Measurements from ENCODE around the gene MYO1A. TPM values are rescaled to one million over a fixed set of nuclear protein-coding genes. Genes with fewer than 3 reads are reported as not detected.
A peak's percentile ranks its signal among the peaks of the same experiment; 100 is the strongest.

Gene MYO1A
- total and polyA plus RNA-seq, 10 of the 15 experiments (the other 5 are each of a cell fraction or from before 2014, with no cell fraction given): 0.01 to 0.34 (median 0.15) TPM; not detected in 2

GRCh38 chr12:57008178-57008577 lies 41.8 kb downstream of the MYO1A start (continued):
- TF ChIP-seq ZBTB11 (CRISPR knock-in tag; IDR thresholded peaks at IDR 0.05): no peak
- no peak for TF ChIP-seq HSF1 (IDR thresholded peaks at IDR 0.05; ENCODE audit: low read depth, low read length)
- no peak for TF ChIP-seq MEF2B (IDR thresholded peaks at IDR 0.05; ENCODE audit: partially characterized antibody, poor library complexity, severe bottlenecking)
- peak; percentile 84 for TF ChIP-seq RAD21 (IDR thresholded peaks at IDR 0.05; ENCODE audit: insufficient read depth, low read depth, low read length)

GRCh38 chr12:57006809-57007475 lies 43.0 kb downstream of the MYO1A start:
- no peak for ATAC-seq
- Histone ChIP-seq H3K9me3 (replicated peaks; ENCODE audit: control insufficient read depth, insufficient read depth, low read length) (no peaks in the 10 kb centered on the region), H3K27me3 (replicated peaks in 1 of 2; ENCODE audit: control insufficient read depth in 2 of 2, insufficient read depth in 2 of 2, low read length in 1 of 2) (no peaks in the 10 kb centered on the region), H3K36me3 (ENCODE audit: control insufficient read depth in 2 of 2, insufficient read depth in 2 of 2, low read length in 1 of 2) (0 out of 4 replicates have a peak, but pooled peaks cover 1 to 6% of the 10 kb centered on the region in 2 experiments), H2AFZ (ENCODE audit: control insufficient read depth, low read depth, low read length) (peak overlapping the region; percentile 20), H3K79me2 (ENCODE audit: control insufficient read depth, insufficient read depth, low read length) (peaks cover 6% of the 10 kb centered on the region), H3K4me3 (peak overlapping the region; percentile 49; the same call in 1 of the 2 replicates), H3K27ac (ENCODE audit: control insufficient read depth, insufficient read depth) (no peak overlapping the region), H4K20me1 (ENCODE audit: control insufficient read depth, insufficient read depth) (no peaks in the 10 kb centered on the region), H3K4me2 (ENCODE audit: control insufficient read depth, insufficient read depth) (0 out of 2 replicates have a peak overlapping the region, but pooled peaks have one; percentile 14), H3K4me1 (ENCODE audit: control insufficient read depth, insufficient read depth, low read length) (peaks cover 13% of the 10 kb centered on the region), H3K9ac (ENCODE audit: control insufficient read depth, insufficient read depth, low read length) (no peak overlapping the region)
- FAIRE-seq: no peak
- in situ Hi-C loops (cut with MboI): no loop called here
- POLR2A ChIA-PET: interaction anchor here (1.2 kb wide), 1 partner anchor 105 kb away, joined by 5 read pairs; the partner anchor contains the start of gene STAT6
- CTCF ChIA-PET: interaction anchor here (0.6 to 12.1 kb wide), 13 partner anchors 8 to 252 kb away, joined by 3 to 177 read pairs (median 5); partner anchors contain the start of genes PRIM1 and STAT6
- RAD21 ChIA-PET (ENCODE audit: unreplicated experiment): interaction anchor here (1.7 to 3.1 kb wide), 4 partner anchors 19 to 105 kb away, joined by 4 to 20 read pairs (median 6); partner anchors contain the start of gene STAT6
- 50% methylated on average over 10 of the region's 10 CpGs for WGBS (ENCODE audit: insufficient coverage, insufficient replicate concordance, low lambda C conversion rate, missing lambda C conversion rate)
- intact Hi-C loops (cut with micrococcal nuclease; ENCODE audit: unreplicated experiment): no loop called here
- DNase-seq (ENCODE audit: low read depth, low spot score): no peak
- TF ChIP-seq RELA (IDR thresholded peaks at IDR 0.05; ENCODE audit: borderline replicate concordance, partially characterized antibody) (no peak), USF2 (IDR thresholded peaks at IDR 0.05; ENCODE audit: borderline replicate concordance, low read depth, low read length) (no peak), SKIL (IDR thresholded peaks at IDR 0.05; ENCODE audit: low read depth, poor library complexity, severe bottlenecking) (no peak), SUPT20H (IDR thresholded peaks at IDR 0.05; ENCODE audit: borderline replicate concordance, control insufficient read depth, low read depth, low read length) (no peak), EZH2 (IDR thresholded peaks at IDR 0.05; ENCODE audit: borderline replicate concordance, control insufficient read depth, low read depth, low read length) (no peak)
- BruUV-seq (replicated peaks): no TSS peak
- SMC1A ChIA-PET (ENCODE audit: uncharacterized antibody, unreplicated experiment): interaction anchor here (1.5 to 12.3 kb wide), 4 partner anchors 19 to 248 kb away, joined by 6 to 125 read pairs (median 32); partner anchors contain the start of genes HSD17B6 and STAT6

All from GM12878 (cell line).